ENCODE data around the gene ULK4.

DNA sequence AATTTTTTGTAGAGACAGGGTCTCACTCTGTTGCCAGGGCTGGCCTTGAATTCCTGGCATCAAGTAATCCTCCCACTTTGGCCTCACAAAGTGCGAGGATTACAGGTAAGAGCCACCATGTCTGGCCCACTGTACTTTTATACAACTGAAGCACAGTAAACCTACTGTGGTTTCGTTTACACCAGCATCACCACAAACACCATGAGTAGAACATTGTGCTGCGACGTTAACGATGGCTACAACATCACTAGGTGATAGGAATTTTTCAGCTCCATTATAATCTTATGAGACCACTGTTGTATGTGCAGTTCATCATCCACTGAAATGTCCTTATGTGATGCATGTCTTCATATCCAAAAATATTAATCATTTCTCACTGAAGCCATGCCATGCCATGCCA lies 750.9 kb downstream of the ULK4 start:
- TF ChIP-seq, protein P1, sequence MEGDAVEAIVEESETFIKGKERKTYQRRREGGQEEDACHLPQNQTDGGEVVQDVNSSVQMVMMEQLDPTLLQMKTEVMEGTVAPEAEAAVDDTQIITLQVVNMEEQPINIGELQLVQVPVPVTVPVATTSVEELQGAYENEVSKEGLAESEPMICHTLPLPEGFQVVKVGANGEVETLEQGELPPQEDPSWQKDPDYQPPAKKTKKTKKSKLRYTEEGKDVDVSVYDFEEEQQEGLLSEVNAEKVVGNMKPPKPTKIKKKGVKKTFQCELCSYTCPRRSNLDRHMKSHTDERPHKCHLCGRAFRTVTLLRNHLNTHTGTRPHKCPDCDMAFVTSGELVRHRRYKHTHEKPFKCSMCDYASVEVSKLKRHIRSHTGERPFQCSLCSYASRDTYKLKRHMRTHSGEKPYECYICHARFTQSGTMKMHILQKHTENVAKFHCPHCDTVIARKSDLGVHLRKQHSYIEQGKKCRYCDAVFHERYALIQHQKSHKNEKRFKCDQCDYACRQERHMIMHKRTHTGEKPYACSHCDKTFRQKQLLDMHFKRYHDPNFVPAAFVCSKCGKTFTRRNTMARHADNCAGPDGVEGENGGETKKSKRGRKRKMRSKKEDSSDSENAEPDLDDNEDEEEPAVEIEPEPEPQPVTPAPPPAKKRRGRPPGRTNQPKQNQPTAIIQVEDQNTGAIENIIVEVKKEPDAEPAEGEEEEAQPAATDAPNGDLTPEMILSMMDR (IDR thresholded peaks at IDR 0.05), result no peak
- TF ChIP-seq POLR2A (IDR thresholded peaks at IDR 0.05), result no peak

All from lower leg skin (tissue), 3 donors.